CD4-positive, alpha-beta T cell treated with Interferon gamma for 1 hour (primary cell): ENCODE results near the gene PRKRIP1.
"Not testable (repeated sequence)": the region's sequence is repeated elsewhere in the genome, so short reads cannot be mapped to it uniquely, and the experiment has no call there.

ENCODE experiments used
- DNase-seq: peaks from one replicate; pipeline ENCODE4 v3.0.0-alpha.2; 2020

Gene PRKRIP1

GRCh38 chr7:102432442-102433218, 36.5 kb downstream of the PRKRIP1 start:
- no peak for DNase-seq

DNA sequence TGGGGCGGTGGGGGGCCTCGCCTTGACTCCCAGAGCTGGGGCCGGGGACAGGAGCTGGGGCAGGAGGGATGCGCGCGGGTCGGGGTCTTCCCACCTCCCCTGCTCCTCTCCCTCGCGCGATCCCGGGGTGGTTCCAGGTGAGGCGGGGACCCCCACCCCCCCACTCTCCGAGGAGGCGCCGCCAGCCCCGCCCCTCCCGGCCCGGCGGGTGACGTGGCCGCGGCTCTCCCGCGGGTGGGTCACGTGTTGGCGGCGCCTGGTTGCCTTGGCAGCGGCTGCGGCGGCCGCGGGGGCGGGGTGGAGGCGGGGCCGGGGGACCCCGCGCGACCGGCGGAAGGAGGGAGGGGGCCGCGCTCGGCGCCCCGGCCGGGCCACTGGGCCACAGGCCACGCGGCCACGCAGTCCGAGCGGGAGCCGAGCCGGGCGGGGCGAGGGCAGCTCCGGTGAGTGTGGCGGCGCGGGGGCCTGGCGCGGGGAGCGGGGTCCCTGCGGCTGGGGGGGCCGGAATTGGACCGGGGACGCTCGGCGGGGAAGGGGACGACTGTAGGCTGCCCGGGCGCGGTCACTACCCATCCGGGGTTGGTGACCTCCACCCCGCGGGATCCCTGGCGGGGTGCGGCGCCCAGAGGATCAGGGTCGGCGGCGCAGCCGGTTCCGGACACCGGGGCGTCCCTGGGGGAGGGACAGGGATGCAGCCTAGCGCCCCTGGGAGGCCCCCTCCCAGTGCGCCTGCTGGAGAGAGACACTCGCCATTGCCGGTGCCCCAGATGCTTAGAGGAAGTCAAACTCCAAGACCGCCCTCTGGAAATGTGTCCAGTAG, 37.3 kb downstream of the PRKRIP1 start, which contains the start of gene ORAI2:
TSS of gene ORAI2 (plus strand) at position 357 of the 820 bp plus-strand sequence. CDS start 5,382 bp downstream, outside the sequence.
- peak; percentile 88 for DNase-seq

GRCh38 chr7:102434039-102434486, 37.9 kb downstream of the PRKRIP1 start:
- DNase-seq = no peak

DNA sequence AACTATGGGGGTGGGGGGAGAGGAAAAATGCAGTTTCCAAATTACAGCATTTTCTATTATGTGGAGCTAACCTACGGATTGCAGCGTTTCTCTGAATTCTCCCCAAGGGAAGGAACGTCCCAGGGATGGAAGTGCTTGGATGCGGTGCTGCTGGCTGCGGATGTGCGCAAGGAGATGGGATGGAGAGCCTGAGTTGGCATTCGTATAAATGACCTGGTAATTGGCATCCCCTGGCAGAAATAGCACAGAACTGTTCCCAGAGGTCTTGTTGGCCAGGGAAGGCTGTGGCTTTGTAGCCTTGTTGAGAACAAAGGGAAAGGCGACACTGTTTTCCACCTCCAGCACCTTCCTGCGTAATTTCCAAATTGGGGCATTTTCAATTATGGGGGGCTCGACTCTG, 40.0 kb downstream of the PRKRIP1 start:
- DNase-seq = no peak

DNA sequence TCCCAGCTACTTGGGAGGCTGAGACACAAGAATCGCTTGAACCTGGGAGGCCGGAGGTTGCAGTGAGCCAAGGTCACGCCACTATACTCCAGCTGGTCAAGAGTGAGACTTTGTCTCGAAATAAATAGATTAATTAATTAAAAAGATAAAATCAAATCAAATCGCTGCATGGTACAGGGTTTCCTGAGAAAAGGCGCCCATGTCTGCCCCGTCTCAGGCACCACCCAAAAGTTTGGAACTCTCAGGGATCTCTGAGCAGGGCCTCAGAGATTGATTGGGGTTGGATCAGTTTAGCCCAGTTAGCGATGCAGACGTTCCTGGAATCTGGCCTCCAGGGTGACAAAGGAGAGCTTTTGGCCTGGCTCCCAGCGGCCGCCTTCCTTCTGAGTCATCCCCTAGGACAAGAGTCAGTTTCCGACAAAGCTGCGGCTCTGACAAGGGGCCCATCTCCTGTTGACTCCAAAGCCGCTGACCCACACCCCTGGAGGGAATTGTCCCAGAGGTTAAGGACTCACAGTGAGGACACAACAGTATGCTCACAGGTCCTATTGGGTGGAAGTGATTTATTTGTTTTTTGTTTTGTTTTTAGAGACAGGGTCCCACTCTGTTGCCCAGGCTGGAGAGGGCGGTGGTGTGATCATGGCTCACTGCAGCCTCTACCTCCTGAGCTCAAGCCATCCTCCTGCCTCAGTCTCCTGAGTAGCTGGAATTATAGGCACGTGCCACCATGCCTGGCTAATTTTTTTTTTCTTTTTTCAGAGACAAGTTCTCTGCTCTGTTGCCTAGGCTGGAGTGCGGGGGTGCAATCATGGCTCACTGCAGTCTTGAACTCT, 44.0 kb downstream of the PRKRIP1 start:
- no peak for DNase-seq

DNA sequence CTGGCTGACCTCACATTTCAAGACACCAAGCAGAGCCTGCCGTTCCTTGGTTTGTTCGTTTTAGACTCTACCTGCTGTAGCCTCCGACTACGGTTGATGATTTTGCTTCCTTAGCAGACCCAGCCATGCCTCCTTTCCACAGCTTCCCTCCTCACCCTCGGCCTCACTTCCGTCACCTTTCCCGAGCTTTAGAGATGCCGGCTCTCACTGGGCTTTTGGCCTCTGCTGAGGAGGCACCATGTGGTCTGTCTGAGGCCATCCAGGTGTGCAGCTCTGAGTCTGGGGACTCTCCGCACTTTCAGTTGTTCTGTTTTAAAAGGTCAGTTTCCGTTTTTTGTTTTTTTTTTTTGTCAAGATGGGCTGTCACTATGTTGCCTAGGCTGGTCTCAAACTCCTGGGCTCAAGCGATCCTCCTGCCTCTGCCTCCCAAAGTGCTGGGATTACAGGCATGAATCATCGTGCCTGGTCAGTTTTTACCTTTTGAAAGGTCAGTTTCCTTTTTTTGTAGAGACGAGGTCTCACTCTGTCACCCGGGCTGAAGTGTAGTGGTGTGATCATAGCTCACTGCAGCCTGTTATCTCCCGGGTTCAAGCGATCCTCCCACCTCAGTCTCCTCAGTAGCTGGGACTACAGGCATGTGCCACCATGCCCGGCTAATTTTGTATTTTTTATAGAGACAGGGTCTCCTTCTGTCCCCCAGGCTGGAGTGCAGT, 49.0 kb downstream of the PRKRIP1 start:
- no peak for DNase-seq

- DNase-seq = no peak
Observed at GRCh38 chr7:102445674-102446071, 49.5 kb downstream of the PRKRIP1 start.

GRCh38 chr7:102446387-102447156, 50.4 kb downstream of the PRKRIP1 start:
- no peak for DNase-seq

- DNase-seq = no peak
Observed at GRCh38 chr7:102447311-102447710, 51.1 kb downstream of the PRKRIP1 start.

GRCh38 chr7:102449136-102449535, 53.0 kb downstream of the PRKRIP1 start:
- no peak for DNase-seq

DNA sequence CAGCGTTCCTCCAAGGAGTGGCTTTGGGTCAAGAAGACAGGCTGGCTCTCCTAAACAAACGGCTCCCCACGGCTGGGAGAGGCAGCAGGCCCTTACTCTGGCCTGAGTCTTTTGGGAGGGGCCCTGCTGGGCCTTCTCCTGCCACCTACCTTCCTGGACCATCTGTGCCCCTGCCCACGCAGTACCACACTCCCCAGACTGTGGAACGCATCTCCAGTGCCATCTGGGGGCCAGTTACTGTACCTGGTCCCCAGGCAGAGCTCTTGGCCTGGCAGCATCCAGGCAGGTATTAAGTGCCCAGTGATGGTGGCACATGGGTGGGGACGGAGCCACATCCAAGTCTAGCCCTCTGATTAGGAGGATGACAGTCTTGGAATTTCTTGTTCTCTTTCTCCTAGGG, 54.1 kb downstream of the PRKRIP1 start:
- DNase-seq = peak; percentile 58

DNA sequence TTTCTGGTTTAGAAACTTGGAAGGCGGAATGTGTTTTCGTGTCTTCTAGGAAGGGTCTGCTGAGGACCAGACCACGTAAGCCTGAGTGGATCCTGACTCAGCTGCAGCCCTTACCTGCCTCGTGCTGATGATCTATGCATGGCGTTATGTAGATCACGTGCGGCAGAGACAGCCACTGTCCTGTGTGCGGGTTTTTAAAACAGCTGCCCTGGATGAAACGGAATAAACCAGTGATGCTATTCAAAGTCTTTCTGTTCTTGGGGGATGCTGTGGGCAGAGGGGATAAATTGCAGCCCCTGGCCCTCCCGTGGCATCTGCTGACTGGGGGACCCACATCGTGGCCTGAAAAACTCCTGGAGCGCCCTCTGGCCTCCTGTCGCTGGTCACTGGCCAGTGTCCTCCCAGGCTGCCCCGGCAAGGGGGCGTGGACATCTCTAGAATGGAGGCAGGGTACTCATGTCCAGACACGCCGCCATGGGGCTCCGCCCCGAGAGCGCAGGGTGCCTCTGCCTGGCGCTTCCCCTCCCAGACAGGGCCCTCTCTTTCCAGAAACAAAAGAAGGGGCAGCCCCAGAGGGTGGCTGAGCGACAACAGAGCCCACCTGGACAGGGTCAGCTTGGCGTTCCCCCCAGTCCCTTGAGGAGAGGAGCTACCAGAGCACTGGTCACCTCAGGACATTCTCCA, 55.4 kb downstream of the PRKRIP1 start:
- DNase-seq = no peak

GRCh38 chr7:102452451-102452850, 56.3 kb downstream of the PRKRIP1 start:
- DNase-seq = no peak

DNA sequence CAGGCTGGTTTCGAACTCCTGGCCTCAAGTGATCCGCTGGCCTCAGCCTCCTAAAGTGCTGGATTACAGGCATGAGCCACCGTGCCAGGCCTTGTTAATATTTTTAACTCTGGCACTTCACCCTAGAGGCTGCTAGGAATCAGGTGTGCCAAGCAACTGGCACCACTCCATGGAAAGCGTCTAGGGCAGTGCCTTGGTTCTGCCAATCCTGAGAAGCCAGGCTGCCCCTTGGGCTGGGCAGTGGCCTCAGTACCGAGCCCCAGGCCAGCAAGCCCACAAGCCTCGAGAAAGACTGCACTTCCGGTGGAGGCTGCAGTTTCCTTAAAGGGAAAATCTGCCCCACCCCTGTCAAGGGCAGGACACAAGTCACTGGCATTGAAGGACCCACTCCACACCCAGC, 57.2 kb downstream of the PRKRIP1 start:
- DNase-seq = no peak

DNA sequence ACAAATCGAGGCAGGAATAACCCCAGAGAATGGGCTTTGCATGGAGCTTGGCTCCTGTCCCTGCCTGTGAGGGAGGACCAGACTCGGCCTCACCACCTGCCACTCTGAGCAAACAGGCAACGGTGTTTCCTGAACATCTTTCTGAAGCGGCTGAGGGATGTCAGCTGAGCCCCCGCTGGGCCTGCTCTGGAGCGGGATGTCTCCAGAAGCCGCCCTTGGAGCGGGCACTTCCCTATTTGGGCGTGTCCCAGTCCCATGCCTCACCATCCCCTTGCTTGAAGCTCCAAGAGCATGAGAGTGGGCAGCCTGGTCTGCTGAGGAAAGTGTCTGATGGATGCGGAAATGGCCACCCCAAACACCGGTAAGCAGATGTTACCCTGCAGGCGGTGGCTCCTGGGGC, 58.3 kb downstream of the PRKRIP1 start:
- DNase-seq = no peak

DNA sequence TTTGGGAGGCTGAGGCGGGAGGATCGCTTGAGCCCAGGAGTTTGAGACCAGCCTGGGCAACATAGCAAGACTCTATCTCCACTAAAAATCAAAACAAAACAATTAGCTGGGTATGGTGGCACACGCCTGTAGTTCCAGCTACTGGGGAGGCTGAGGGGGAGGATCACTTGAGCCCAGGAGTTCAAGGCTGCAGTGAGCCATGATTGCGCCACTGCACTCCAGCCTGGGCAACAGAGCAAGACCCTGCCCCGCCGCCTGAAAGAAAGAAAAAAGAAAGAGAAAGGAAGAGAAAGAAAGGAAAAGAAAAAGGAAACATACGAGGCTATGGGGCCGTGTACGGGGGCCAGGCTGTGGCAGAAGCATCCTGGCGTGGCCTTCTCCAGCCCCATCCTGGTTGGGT, 58.8 kb downstream of the PRKRIP1 start:
- DNase-seq = not testable (repeated sequence)

GRCh38 chr7:102455596-102455995, 59.4 kb downstream of the PRKRIP1 start:
- DNase-seq = no peak

GRCh38 chr7:102456327-102456726, 60.2 kb downstream of the PRKRIP1 start:
- no peak for DNase-seq

DNA sequence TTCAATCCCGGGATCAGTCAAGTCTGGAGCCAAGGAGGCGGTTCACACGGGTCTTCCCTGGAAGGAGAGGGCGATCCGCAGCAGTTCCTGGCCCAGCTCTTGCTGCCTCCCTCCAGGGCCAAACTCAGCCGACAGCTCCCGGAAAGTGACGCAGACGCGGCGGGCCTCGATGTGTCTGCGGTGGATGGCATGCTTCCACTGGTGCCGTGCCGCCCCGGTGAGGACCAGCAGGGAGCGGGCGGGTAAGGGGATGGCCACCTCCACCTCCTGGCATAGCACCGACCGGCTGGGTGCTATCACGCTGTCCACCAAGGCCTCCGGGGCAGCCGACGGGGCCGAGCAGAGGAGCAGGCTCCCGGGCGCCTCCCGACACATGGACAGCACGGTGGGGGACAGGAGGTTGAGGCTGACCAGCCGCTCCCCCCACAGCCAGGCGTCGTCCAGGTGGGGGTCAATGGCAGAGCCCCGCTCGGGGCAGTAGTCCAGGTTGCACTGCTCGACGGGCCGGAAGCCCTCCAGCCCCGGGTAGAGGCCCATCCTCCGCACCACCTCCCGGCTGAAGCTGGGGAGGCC, 61.3 kb downstream of the PRKRIP1 start:
- DNase-seq = no peak

GRCh38 chr7:102459221-102459844, 63.2 kb downstream of the PRKRIP1 start:
- no peak for DNase-seq
